Skeletal muscle satellite cell (primary cell): ENCODE data around the gene KCNIP4.

Experiments
- H3K27me3 ChIP-seq: 2 replicates; pipeline ENCODE4 v1.7.0; 2013; ENCODE audit warnings: low read length; ENCODE audit not compliant: control insufficient read depth, insufficient read depth
- H3K36me3 ChIP-seq: 2 replicates; pipeline ENCODE4 v1.7.0; 2013; ENCODE audit warnings: mild to moderate bottlenecking, control low read depth, low read length; ENCODE audit not compliant: insufficient read depth
- H3K4me1 ChIP-seq: 2 replicates; pipeline ENCODE4 v1.7.0; 2013; ENCODE audit warnings: low read length; ENCODE audit not compliant: control insufficient read depth, insufficient read depth
- H3K4me2 ChIP-seq: 2 replicates; pipeline ENCODE4 v1.7.0; 2013; ENCODE audit warnings: mild to moderate bottlenecking, low read length
- H3K4me3 ChIP-seq: 2 replicates; pipeline ENCODE4 v1.7.0; 2013; ENCODE audit warnings: low read length
- H3K9ac ChIP-seq: 2 replicates; pipeline ENCODE4 v1.7.0; 2013; ENCODE audit warnings: mild to moderate bottlenecking, low read depth, low read length, moderate library complexity
- H3K9me3 ChIP-seq: replicated peaks from 2 replicates; pipeline ENCODE4 v1.7.0; 2013; ENCODE audit warnings: mild to moderate bottlenecking, control low read depth, low read length

KCNIP4 gene

GRCh38 chr4:21083413-21083812 lies 865.2 kb downstream of the KCNIP4 start:
- no peaks in the 10 kb centered on the region for H3K9me3 ChIP-seq
- no peak overlapping the region for H3K4me2 ChIP-seq
- H3K9ac ChIP-seq = no peak overlapping the region
- no peaks in the 10 kb centered on the region for H3K27me3 ChIP-seq
- no peaks in the 10 kb centered on the region for H3K36me3 ChIP-seq
- H3K4me1 ChIP-seq = no peaks in the 10 kb centered on the region
- H3K4me3 ChIP-seq = no peak overlapping the region

GRCh38 chr4:21077967-21078366 lies 870.6 kb downstream of the KCNIP4 start:
- H3K36me3 ChIP-seq = no peaks in the 10 kb centered on the region
- no peaks in the 10 kb centered on the region for H3K4me1 ChIP-seq
- H3K9me3 ChIP-seq = no peaks in the 10 kb centered on the region
- H3K4me3 ChIP-seq = no peak overlapping the region
- no peaks in the 10 kb centered on the region for H3K27me3 ChIP-seq
- H3K4me2 ChIP-seq = no peak overlapping the region
- no peak overlapping the region for H3K9ac ChIP-seq

- Histone ChIP-seq H3K9ac (no peak overlapping the region), H3K9me3 (no peaks in the 10 kb centered on the region), H3K4me2 (no peak overlapping the region), H3K36me3 (no peaks in the 10 kb centered on the region), H3K4me3 (no peak overlapping the region), H3K27me3 (no peaks in the 10 kb centered on the region), H3K4me1 (no peaks in the 10 kb centered on the region)
Observed at GRCh38 chr4:21067351-21067750, 881.2 kb downstream of the KCNIP4 start.

- H3K4me1 ChIP-seq = no peaks in the 10 kb centered on the region
- H3K4me2 ChIP-seq = no peak overlapping the region
- no peak overlapping the region for H3K4me3 ChIP-seq
- no peak overlapping the region for H3K9ac ChIP-seq
- H3K9me3 ChIP-seq = no peaks in the 10 kb centered on the region
- no peaks in the 10 kb centered on the region for H3K36me3 ChIP-seq
- H3K27me3 ChIP-seq = no peaks in the 10 kb centered on the region
Observed at GRCh38 chr4:21061902-21062301, 886.7 kb downstream of the KCNIP4 start.

GRCh38 chr4:21046141-21046540 lies 902.4 kb downstream of the KCNIP4 start:
- H3K4me1 ChIP-seq = no peaks in the 10 kb centered on the region
- H3K9ac ChIP-seq = no peak overlapping the region

GRCh38 chr4:21045119-21045518 lies 903.5 kb downstream of the KCNIP4 start:
- no peak overlapping the region for H3K4me2 ChIP-seq
- no peaks in the 10 kb centered on the region for H3K36me3 ChIP-seq
- H3K9me3 ChIP-seq = no peaks in the 10 kb centered on the region
- H3K4me1 ChIP-seq = no peaks in the 10 kb centered on the region
- no peak overlapping the region for H3K4me3 ChIP-seq
- no peaks in the 10 kb centered on the region for H3K27me3 ChIP-seq
- no peak overlapping the region for H3K9ac ChIP-seq

More at GRCh38 chr4:21046141-21046540, 902.4 kb downstream of the KCNIP4 start:
- Histone ChIP-seq H3K27me3 (no peaks in the 10 kb centered on the region), H3K36me3 (no peaks in the 10 kb centered on the region), H3K4me3 (no peak overlapping the region), H3K9me3 (no peaks in the 10 kb centered on the region), H3K4me2 (no peak overlapping the region)

- Histone ChIP-seq H3K36me3 (no peaks in the 10 kb centered on the region), H3K4me2 (no peak overlapping the region), H3K4me3 (no peak overlapping the region), H3K9me3 (no peaks in the 10 kb centered on the region), H3K4me1 (no peaks in the 10 kb centered on the region), H3K27me3 (no peaks in the 10 kb centered on the region), H3K9ac (no peak overlapping the region)
Observed at GRCh38 chr4:21041708-21042107, 906.9 kb downstream of the KCNIP4 start.

- Histone ChIP-seq H3K4me2 (no peak overlapping the region), H3K36me3 (no peaks in the 10 kb centered on the region), H3K27me3 (no peaks in the 10 kb centered on the region), H3K4me3 (no peak overlapping the region), H3K4me1 (peaks cover 15% of the 10 kb centered on the region), H3K9me3 (no peaks in the 10 kb centered on the region), H3K9ac (no peak overlapping the region)
Observed at GRCh38 chr4:21034728-21035127, 913.8 kb downstream of the KCNIP4 start.

- no peaks in the 10 kb centered on the region for H3K36me3 ChIP-seq
- H3K4me2 ChIP-seq = no peak overlapping the region
- H3K4me3 ChIP-seq = no peak overlapping the region
- H3K9me3 ChIP-seq = no peaks in the 10 kb centered on the region
- H3K4me1 ChIP-seq = peaks cover 15% of the 10 kb centered on the region
- H3K27me3 ChIP-seq = no peaks in the 10 kb centered on the region
- no peak overlapping the region for H3K9ac ChIP-seq
Observed at GRCh38 chr4:21032089-21032645, 916.4 kb downstream of the KCNIP4 start.

- no peaks in the 10 kb centered on the region for H3K36me3 ChIP-seq
- H3K9ac ChIP-seq = no peak overlapping the region
- no peaks in the 10 kb centered on the region for H3K9me3 ChIP-seq
- no peak overlapping the region for H3K4me2 ChIP-seq
- H3K4me1 ChIP-seq = peaks cover 3% of the 10 kb centered on the region
- H3K27me3 ChIP-seq = no peaks in the 10 kb centered on the region
- H3K4me3 ChIP-seq = no peak overlapping the region
Observed at GRCh38 chr4:21018817-21019216, 929.8 kb downstream of the KCNIP4 start.

GRCh38 chr4:21013501-21013900 lies 935.1 kb downstream of the KCNIP4 start:
- Histone ChIP-seq H3K36me3 (no peaks in the 10 kb centered on the region), H3K9me3 (no peaks in the 10 kb centered on the region)

GRCh38 chr4:21012851-21013331 lies 935.7 kb downstream of the KCNIP4 start:
- Histone ChIP-seq H3K9ac (no peak overlapping the region), H3K36me3 (no peaks in the 10 kb centered on the region), H3K9me3 (no peaks in the 10 kb centered on the region), H3K4me1 (peaks cover 18% of the 10 kb centered on the region), H3K27me3 (no peaks in the 10 kb centered on the region), H3K4me2 (no peak overlapping the region), H3K4me3 (no peak overlapping the region)

More at GRCh38 chr4:21013501-21013900, 935.1 kb downstream of the KCNIP4 start:
- H3K4me2 ChIP-seq = no peak overlapping the region
- no peak overlapping the region for H3K9ac ChIP-seq
- H3K4me1 ChIP-seq = peaks cover 18% of the 10 kb centered on the region
- no peak overlapping the region for H3K4me3 ChIP-seq
- H3K27me3 ChIP-seq = no peaks in the 10 kb centered on the region
